H1 (cell line): ENCODE measurements around the gene GID4. TPM values are rescaled to one million over a fixed set of nuclear protein-coding genes. Genes with fewer than 3 reads are reported as not detected.

Experiments used
- CTCF ChIA-PET: fragments of 300-600 bp; sonication (Branson Sonifier 250); formaldehyde crosslinking; loops from one replicate; lab custom pipeline; 2021; ENCODE audit not compliant: partially characterized antibody; lab: Charles Lee
- POLR2A ChIA-PET: fragments of 300-600 bp; sonication (Branson Sonifier 250); formaldehyde crosslinking; loops from one replicate; lab custom pipeline; 2021; ENCODE audit warnings: inconsistent platforms; ENCODE audit not compliant: partially characterized antibody; lab: Charles Lee
- DNase-seq, 2 experiments: peaks; one replicate each; pipeline versions ENCODE4 v3.0.0 to v3.0.0-alpha.2; 2010 to 2022; ENCODE audit warnings: low spot score in 2 of 2, low read depth in 1 of 2, mixed read lengths in 1 of 2
- FAIRE-seq: peaks from 2 replicates; lab custom pipeline; 2011; peaks lifted over from hg19 to GRCh38; lab: Jason Lieb, UNC
- H2AFZ ChIP-seq: 2 replicates; pipeline ENCODE4 v1.8.1; 2012; ENCODE audit warnings: low read length, inconsistent platforms
- H2AK5ac ChIP-seq: 2 replicates; pipeline ENCODE4 v1.6.1; 2013; ENCODE audit warnings: low read depth, low read length
- H2BK120ac ChIP-seq: replicated peaks from 2 replicates; pipeline ENCODE3; 2013; ENCODE audit warnings: low read depth, low read length, inconsistent platforms
- H2BK12ac ChIP-seq: 2 replicates; pipeline ENCODE4 v1.6.1; 2013; ENCODE audit warnings: low read depth, low read length
- H2BK15ac ChIP-seq: 2 replicates; pipeline ENCODE4 v1.6.1; 2013; ENCODE audit warnings: low read length
- H2BK20ac ChIP-seq: 2 replicates; pipeline ENCODE4 v1.6.1; 2013; ENCODE audit warnings: low read length
- H2BK5ac ChIP-seq: 2 replicates; pipeline ENCODE4 v1.6.1; 2013; ENCODE audit warnings: low read depth, low read length
- H3K14ac ChIP-seq: 2 replicates; pipeline ENCODE4 v1.6.1; 2013; ENCODE audit warnings: inconsistent platforms; ENCODE audit not compliant: insufficient read length
- H3K18ac ChIP-seq: 2 replicates; pipeline ENCODE4 v1.6.1; 2013; ENCODE audit warnings: low read length; ENCODE audit errors: extremely low read depth
- H3K23ac ChIP-seq: 2 replicates; pipeline ENCODE4 v1.6.1; 2013; ENCODE audit warnings: inconsistent platforms; ENCODE audit not compliant: insufficient read length
- H3K23me2 ChIP-seq: 2 replicates; pipeline ENCODE4 v1.6.1; 2013; ENCODE audit warnings: low read depth, low read length
- H3K27ac ChIP-seq: 2 replicates; pipeline ENCODE4 v1.6.1; 2011; ENCODE audit warnings: low read depth, low read length, inconsistent platforms
- H3K27me3 ChIP-seq, 4 experiments: replicated peaks in 1 of 4; 1 replicate in 1 of 4; 2 replicates in 3 of 4; pipeline versions ENCODE4 v1.6.1 to v1.8.1; 2011 to 2013; ENCODE audit warnings: low read length in 3 of 4, mild to moderate bottlenecking in 3 of 4, inconsistent platforms in 2 of 4, mixed read lengths in 2 of 4, moderate library complexity in 1 of 4; ENCODE audit not compliant: control insufficient read depth in 3 of 4, insufficient read depth in 3 of 4; ENCODE audit errors: extremely low read depth in 1 of 4
- H3K36me3 ChIP-seq, 4 experiments: 2 replicates each; pipeline versions ENCODE4 v1.6.1 to v1.8.1; 2011 to 2013; ENCODE audit warnings: mild to moderate bottlenecking in 4 of 4, low read length in 3 of 4, moderate library complexity in 2 of 4, control low read depth in 1 of 4, inconsistent platforms in 1 of 4; ENCODE audit not compliant: insufficient read depth in 4 of 4, control insufficient read depth in 2 of 4
- H3K4ac ChIP-seq: replicated peaks from 2 replicates; pipeline ENCODE3; 2013; ENCODE audit warnings: low read length, low read depth, mixed read lengths, inconsistent platforms; ENCODE audit not compliant: insufficient read length
- H3K4me1 ChIP-seq, 4 experiments: replicated peaks in 1 of 4; 1 replicate in 1 of 4; 2 replicates in 3 of 4; pipeline versions ENCODE4 v1.6.1 to v1.8.1; 2011 to 2013; ENCODE audit warnings: low read length in 3 of 4, inconsistent platforms in 2 of 4, mixed read lengths in 1 of 4; ENCODE audit not compliant: insufficient read depth in 4 of 4, control insufficient read depth in 3 of 4
- H3K4me2 ChIP-seq, 2 experiments: 2 replicates each; pipeline versions ENCODE4 v1.6.1 to v1.8.1; 2011 to 2013; ENCODE audit warnings: low read depth in 2 of 2, low read length in 2 of 2, control low read depth in 1 of 2, inconsistent platforms in 1 of 2, mild to moderate bottlenecking in 1 of 2; ENCODE audit not compliant: insufficient read depth in 1 of 2
- H3K4me3 ChIP-seq, 4 experiments: fragments of 200-600, 300-600 bp in 1 of 4; sonication (generic), shearing (Covaris generic), sonication (Bioruptor Twin) in 1 of 4; 2 replicates each; pipeline versions ENCODE4 v1.5.1 to v1.8.1; 2011 to 2016; ENCODE audit warnings: low read length in 4 of 4, low read depth in 3 of 4, control low read depth in 2 of 4, inconsistent platforms in 2 of 4, mild to moderate bottlenecking in 2 of 4, mixed read lengths in 1 of 4, moderate library complexity in 1 of 4; ENCODE audit not compliant: insufficient read depth in 2 of 4; ENCODE audit errors: extremely low read depth in 1 of 4
- H3K56ac ChIP-seq: replicated peaks from 2 replicates; pipeline ENCODE3; 2013; ENCODE audit warnings: low read depth, mild to moderate bottlenecking, mixed read lengths, low read length, inconsistent platforms; ENCODE audit not compliant: insufficient read length
- H3K79me1 ChIP-seq: 2 replicates; pipeline ENCODE4 v1.6.1; 2013; ENCODE audit warnings: low read depth, low read length, control low read depth
- H3K79me2 ChIP-seq, 2 experiments: 2 replicates each; pipeline versions ENCODE4 v1.6.1 to v1.8.1; 2012 to 2013; ENCODE audit warnings: low read length in 2 of 2, mild to moderate bottlenecking in 2 of 2, inconsistent platforms in 1 of 2; ENCODE audit not compliant: insufficient read depth in 2 of 2, control insufficient read depth in 1 of 2
- H3K9ac ChIP-seq, 4 experiments: replicated peaks in 1 of 4; 1 replicate in 1 of 4; 2 replicates in 3 of 4; pipeline versions ENCODE4 v1.6.1 to v1.8.1; 2011 to 2013; ENCODE audit warnings: low read depth in 3 of 4, low read length in 3 of 4, control low read depth in 2 of 4, mild to moderate bottlenecking in 2 of 4, moderate library complexity in 2 of 4, inconsistent platforms in 1 of 4; ENCODE audit errors: extremely low read depth in 1 of 4
- H3K9me3 ChIP-seq, 2 experiments: 2 replicates each; pipeline versions ENCODE4 v1.6.1 to v1.8.1; 2012 to 2013; ENCODE audit warnings: mild to moderate bottlenecking in 2 of 2, moderate library complexity in 2 of 2, control low read depth in 1 of 2, inconsistent platforms in 1 of 2, low read depth in 1 of 2, low read length in 1 of 2, mixed read lengths in 1 of 2; ENCODE audit not compliant: insufficient read depth in 2 of 2
- H4K20me1 ChIP-seq, 2 experiments: replicated peaks in 1 of 2; 2 replicates each; pipeline versions ENCODE3 to v1.8.1; 2011 to 2013; ENCODE audit warnings: inconsistent platforms in 2 of 2, low read length in 2 of 2, mild to moderate bottlenecking in 1 of 2; ENCODE audit not compliant: insufficient read depth in 2 of 2, control insufficient read depth in 1 of 2
- H4K5ac ChIP-seq: 2 replicates; pipeline ENCODE4 v1.6.1; 2013; ENCODE audit warnings: low read length, low read depth, mixed read lengths, inconsistent platforms; ENCODE audit not compliant: insufficient read length
- H4K8ac ChIP-seq: 2 replicates; pipeline ENCODE4 v1.8.0; 2013; ENCODE audit warnings: mild to moderate bottlenecking, moderate library complexity, low read length, inconsistent platforms; ENCODE audit not compliant: insufficient read depth; ENCODE audit errors: extremely low read depth
- H4K91ac ChIP-seq: replicated peaks from 2 replicates; pipeline ENCODE3; 2013; ENCODE audit warnings: low read length, mixed read lengths, inconsistent platforms; ENCODE audit not compliant: insufficient read length
- ATF2 ChIP-seq: IDR thresholded peaks from 2 replicates; pipeline ENCODE4 v1.6.1; 2012; ENCODE audit warnings: low read length, inconsistent platforms
- BCL11A ChIP-seq, 2 experiments: IDR thresholded peaks; one replicate each; pipeline ENCODE4 v1.6.1; 2011; ENCODE audit warnings: low read depth in 2 of 2, low read length in 2 of 2, mild to moderate bottlenecking in 2 of 2
- KDM4A ChIP-seq: IDR thresholded peaks from one replicate; pipeline ENCODE4 v1.7.1; 2012; ENCODE audit warnings: low read depth, mild to moderate bottlenecking, moderate library complexity, low read length, inconsistent platforms; ENCODE audit not compliant: severe bottlenecking
- MAFK ChIP-seq: IDR thresholded peaks from 2 replicates; pipeline ENCODE4 v1.6.1; 2012; ENCODE audit warnings: low read depth, mild to moderate bottlenecking, improper control_type of control experiment, low read length
- NANOG ChIP-seq: IDR thresholded peaks from 2 replicates; pipeline ENCODE4 v1.6.1; 2011; ENCODE audit warnings: low read length, low read depth, mild to moderate bottlenecking, inconsistent platforms; ENCODE audit not compliant: insufficient read depth, poor library complexity, severe bottlenecking
- SAP30 ChIP-seq: fragments of 300-600 bp; sonication (generic); IDR thresholded peaks from 2 replicates; pipeline ENCODE4 v1.7.1; 2012; ENCODE audit warnings: low read length, moderate library complexity, mild to moderate bottlenecking, inconsistent platforms; ENCODE audit not compliant: insufficient read depth, insufficient replicate concordance
- WGBS, 2 experiments: shearing (Covaris generic) in 1 of 2; methylation state at CpG; one replicate each; pipeline versions ENCODE4 v1.1.6 to v1.1.7; 2013 to 2015; ENCODE audit warnings: low lambda C conversion rate in 2 of 2, mixed read lengths in 2 of 2, inconsistent platforms in 1 of 2, low coverage in 1 of 2, missing lambda C conversion rate in 1 of 2; ENCODE audit not compliant: insufficient replicate concordance in 2 of 2, insufficient coverage in 1 of 2, insufficient read length in 1 of 2; ENCODE audit errors: extremely low coverage in 1 of 2, missing lambda C conversion rate in 1 of 2; 5-methylcytosine and 5-hydroxymethylcytosine counted together
- polyA plus RNA-seq, 7 experiments: library from polyadenylated mRNA; depleted of rRNA in 3 of 7; stranded (reverse) in 5 of 7; unstranded in 2 of 7; fragments of >200 nt in 5 of 7; fragments of 200-250 nt in 2 of 7; gene quantifications; 1 replicate in 5 of 7; 2 replicates in 1 of 7; 4 replicates in 1 of 7; pipeline versions ENCODE4 v1.2.1 to v1.2.3, GENCODE V29; 2011 to 2013; ENCODE audit warnings: missing spikeins in 2 of 7, mixed read lengths in 2 of 7
- total RNA-seq: library from RNA; stranded (reverse); fragmentation: NEBNext Ultra II Directional; extraction: Animal tissue kit (Norgen Biotek cat#: 25700); gene quantifications from 2 replicates; pipeline ENCODE4 v1.2.1, GENCODE V29; 2021

Gene GID4
- total and polyA plus RNA-seq, 2 of the 8 experiments (the other 6 are each of a cell fraction or from before 2014, with no cell fraction given), result 5.6 to 15.0 TPM

DNA sequence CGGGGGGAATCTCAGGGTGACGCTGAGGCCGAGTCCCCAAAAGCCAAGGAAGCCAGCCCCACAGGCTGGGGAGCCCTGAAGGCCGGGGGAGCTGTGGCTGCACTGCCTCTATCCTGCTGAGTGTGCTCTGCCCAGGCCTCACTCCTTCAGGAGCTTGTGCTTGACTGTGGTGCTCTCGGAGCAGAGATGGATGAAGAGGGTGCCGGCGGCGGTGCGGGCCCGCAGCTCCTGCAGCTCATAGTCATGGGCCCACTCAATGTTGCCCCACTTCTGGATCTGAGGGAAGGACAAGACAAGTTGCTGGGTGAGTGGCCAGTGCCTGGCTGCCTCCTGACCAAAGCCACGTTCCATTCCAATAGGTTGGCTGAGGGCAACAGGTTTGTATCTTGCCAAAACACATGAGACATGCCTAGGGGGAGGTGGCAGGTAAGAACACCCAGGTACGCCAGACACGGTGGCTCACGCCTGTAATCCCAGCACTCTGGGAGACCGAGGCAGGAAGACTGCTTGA, 20.7 kb upstream of the GID4 start:
- H3K79me2 ChIP-seq, result no peaks in the 10 kb centered on the region
- H2BK12ac ChIP-seq, result no peak overlapping the region
- no peaks in the 10 kb centered on the region for H3K4me1 ChIP-seq
- no peaks in the 10 kb centered on the region for H3K23me2 ChIP-seq
- no peak overlapping the region for H3K18ac ChIP-seq
- no peak overlapping the region for H4K5ac ChIP-seq
- no peak overlapping the region for H2AFZ ChIP-seq
- no peak overlapping the region for H2AK5ac ChIP-seq
- no peak overlapping the region for H3K56ac ChIP-seq
- H4K91ac ChIP-seq, result no peak overlapping the region
- H4K8ac ChIP-seq, result no peak overlapping the region
- H3K27ac ChIP-seq, result no peak overlapping the region
- no peak overlapping the region for H3K9ac ChIP-seq
- H3K9me3 ChIP-seq, result no peaks in the 10 kb centered on the region
- H4K20me1 ChIP-seq, result peaks cover 0 to 2% of the 10 kb centered on the region in 2 experiments
- H3K23ac ChIP-seq, result no peak overlapping the region
- 0 out of 2 replicates have a peak, but pooled peaks cover 2% of the 10 kb centered on the region for H3K79me1 ChIP-seq
- H3K36me3 ChIP-seq, result no peaks in the 10 kb centered on the region
- ChIA-PET CTCF (interaction anchor here (0.6 to 3.9 kb wide), 6 partner anchors 10 to 271 kb away, joined by 3 to 13 read pairs (median 4); no protein-coding TSS in a partner anchor), POLR2A (interaction anchor here (0.6 to 3.6 kb wide), 2 partner anchors 11 to 885 kb away, joined by 3 to 16 read pairs; no protein-coding TSS in a partner anchor)
- TF ChIP-seq KDM4A (no peak), MAFK (no peak), SAP30 (no peak), ATF2 (no peak), BCL11A (IDR thresholded peaks at IDR 0.05; ENCODE audit: low read depth in 2 of 2, low read length in 2 of 2) (no peak), NANOG (no peak)
- no peak overlapping the region for H2BK120ac ChIP-seq
- H2BK5ac ChIP-seq, result no peak overlapping the region
- FAIRE-seq, result no peak
- H3K27me3 ChIP-seq, result no peaks in the 10 kb centered on the region
- no peak overlapping the region for H3K14ac ChIP-seq
- no peak for DNase-seq
- H3K4me2 ChIP-seq, result no peak overlapping the region
- WGBS, 2 experiments, result 88% methylated on average over 14 of the region's 15 CpGs; no CpG with 5 or more reads in 1 of the 2 experiments
- no peak overlapping the region for H2BK15ac ChIP-seq
- H3K4me3 ChIP-seq, result no peak overlapping the region
- H3K4ac ChIP-seq, result no peak overlapping the region
- H2BK20ac ChIP-seq, result no peak overlapping the region
